ENCODE results near the gene CDKL4.
"Not testable (repeated sequence)": the region's sequence is repeated elsewhere in the genome, so short reads cannot be mapped to it uniquely, and the experiment has no call there.

CDKL4 gene

DNA sequence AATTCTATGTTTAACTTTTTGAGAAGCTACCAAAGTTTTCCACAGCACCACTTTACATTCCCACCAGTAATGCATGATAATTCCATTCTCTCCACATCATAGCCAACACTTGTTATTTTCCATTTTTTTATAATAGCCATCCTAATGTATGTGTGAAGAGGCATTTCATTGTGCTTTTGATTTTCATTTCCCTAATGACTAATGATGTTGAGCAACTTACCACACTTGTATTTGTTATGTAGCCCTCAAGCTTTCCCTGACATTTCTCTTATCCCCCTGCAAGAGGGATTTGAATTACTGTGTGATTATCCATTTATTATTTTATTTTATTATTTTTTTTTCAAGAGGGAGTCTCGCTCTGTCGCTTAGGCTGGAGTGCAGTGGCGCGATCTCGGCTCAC is 99.4 kb downstream of the CDKL4 start:
- Histone ChIP-seq H3K4me3 (ENCODE audit: low read depth, low read length) (no peak overlapping the region), H3K27me3 (ENCODE audit: control insufficient read depth, insufficient read depth, low read length) (no peaks in the 10 kb centered on the region), H3K27ac (ENCODE audit: low read depth, low read length) (no peak overlapping the region), H3K9ac (ENCODE audit: low read depth, low read length) (no peak overlapping the region), H3K9me3 (ENCODE audit: control insufficient read depth, insufficient read depth, low read length) (no peaks in the 10 kb centered on the region), H3K4me1 (ENCODE audit: control insufficient read depth, insufficient read depth, low read length) (peaks cover 20% of the 10 kb centered on the region), H3K36me3 (ENCODE audit: control insufficient read depth, insufficient read depth, low read length) (no peaks in the 10 kb centered on the region)

DNA sequence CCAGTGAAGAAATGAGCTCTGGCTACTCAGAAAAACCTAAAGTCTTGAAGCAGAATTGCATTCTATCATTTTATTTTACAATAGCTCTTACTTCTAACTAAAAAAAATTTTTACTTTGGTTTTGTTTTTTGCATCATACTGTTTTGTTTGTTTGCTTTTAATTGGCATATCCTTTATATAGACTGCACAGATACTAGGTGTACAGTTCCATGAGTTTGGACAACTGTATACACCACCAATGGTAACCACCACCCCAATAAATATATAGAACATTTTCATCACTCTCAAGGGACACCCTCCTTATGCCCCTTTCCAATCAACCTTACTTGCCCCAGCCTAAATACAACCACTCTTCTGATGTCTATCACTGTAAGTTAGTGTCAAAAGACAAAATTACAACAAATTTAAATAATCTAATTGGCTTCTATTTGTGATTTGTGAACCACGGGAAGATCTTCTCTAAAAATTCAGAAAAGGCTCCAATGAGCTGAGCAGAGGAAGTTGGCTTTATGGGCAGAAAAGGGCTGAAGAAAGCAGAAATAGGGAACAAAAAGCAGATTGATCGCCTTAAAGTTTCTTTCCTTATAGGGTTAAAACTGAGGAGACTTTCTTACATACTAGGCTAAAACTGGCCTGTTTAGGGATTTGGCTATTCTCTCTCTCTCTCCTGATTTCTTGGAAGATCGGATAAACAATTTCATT is 100.7 kb downstream of the CDKL4 start:
- Histone ChIP-seq H3K9ac (ENCODE audit: low read depth, low read length) (no peak overlapping the region), H3K27ac (ENCODE audit: low read depth, low read length) (no peak overlapping the region), H3K4me1 (ENCODE audit: control insufficient read depth, insufficient read depth, low read length) (peaks cover 24% of the 10 kb centered on the region), H3K27me3 (ENCODE audit: control insufficient read depth, insufficient read depth, low read length) (no peaks in the 10 kb centered on the region), H3K4me3 (ENCODE audit: low read depth, low read length) (no peak overlapping the region), H3K9me3 (ENCODE audit: control insufficient read depth, insufficient read depth, low read length) (no peaks in the 10 kb centered on the region), H3K36me3 (ENCODE audit: control insufficient read depth, insufficient read depth, low read length) (no peaks in the 10 kb centered on the region)

DNA sequence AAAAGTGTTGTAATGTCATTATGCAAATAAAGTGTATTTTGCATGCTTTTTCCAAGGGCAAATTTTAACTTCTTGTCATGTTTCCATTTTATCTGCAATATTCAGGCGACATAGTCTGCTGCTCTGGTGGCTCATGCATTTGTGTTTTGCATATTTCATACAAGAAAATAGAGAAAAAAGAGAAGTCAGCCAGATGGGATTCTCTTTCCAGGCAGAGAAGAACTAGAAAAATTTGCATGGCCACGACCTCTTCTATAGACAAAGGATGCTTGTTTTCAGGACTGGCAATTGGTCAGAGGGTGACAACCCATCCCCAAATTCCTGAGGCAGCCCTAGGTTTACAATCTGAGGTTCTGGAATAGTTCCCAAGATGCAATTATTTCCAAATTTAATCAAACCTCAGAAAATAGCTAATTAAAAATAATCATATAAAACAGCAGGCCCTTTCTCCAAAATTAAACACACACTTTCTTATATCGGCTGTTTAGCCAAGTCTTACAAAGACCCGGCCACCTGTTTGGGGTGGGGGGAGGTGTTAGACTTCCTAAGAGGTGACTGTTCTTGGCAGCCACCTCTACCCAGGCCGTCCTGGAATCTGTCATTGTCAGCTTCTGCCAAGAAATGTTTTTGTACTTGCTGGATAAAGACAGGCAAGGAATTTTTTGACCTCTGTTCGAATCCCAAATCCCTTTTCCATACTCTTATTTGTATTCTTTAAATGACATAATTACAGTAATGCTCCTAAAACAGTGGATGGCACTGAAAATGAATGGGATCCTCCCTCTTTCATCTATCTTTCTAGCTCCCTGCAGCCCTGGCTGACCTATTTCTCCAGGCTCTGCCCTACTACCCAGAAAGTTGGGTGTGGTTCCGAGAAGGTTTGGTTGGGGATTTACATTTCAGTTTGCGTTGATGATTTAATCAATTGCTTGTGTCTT is 102.2 kb downstream of the CDKL4 start:
- Histone ChIP-seq H3K36me3 (ENCODE audit: control insufficient read depth, insufficient read depth, low read length) (no peaks in the 10 kb centered on the region), H3K27ac (ENCODE audit: low read depth, low read length) (peak overlapping the region; percentile 35), H3K27me3 (ENCODE audit: control insufficient read depth, insufficient read depth, low read length) (no peaks in the 10 kb centered on the region), H3K9ac (ENCODE audit: low read depth, low read length) (no peak overlapping the region), H3K9me3 (ENCODE audit: control insufficient read depth, insufficient read depth, low read length) (no peaks in the 10 kb centered on the region), H3K4me3 (ENCODE audit: low read depth, low read length) (no peak overlapping the region), H3K4me1 (ENCODE audit: control insufficient read depth, insufficient read depth, low read length) (peaks cover 24% of the 10 kb centered on the region)

DNA sequence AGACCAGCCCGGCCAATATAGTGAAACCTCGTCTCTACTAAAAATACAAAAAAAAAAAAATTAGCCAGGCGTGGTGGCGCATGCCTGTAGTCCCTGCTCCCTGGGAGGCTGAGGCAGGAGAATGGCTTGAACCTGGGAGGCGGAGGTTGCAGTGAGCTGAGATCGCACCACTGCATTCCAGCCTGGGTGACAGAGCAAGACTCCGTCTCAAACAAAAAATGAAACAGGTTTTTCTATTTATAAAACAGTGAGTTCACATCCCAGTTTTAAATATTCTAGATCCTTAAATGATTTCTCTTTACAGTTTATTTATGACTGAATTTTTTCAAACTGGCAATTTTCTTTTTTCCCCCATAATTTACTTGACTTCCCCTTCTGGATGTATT is 102.8 kb downstream of the CDKL4 start:
- peaks cover 24% of the 10 kb centered on the region for H3K4me1 ChIP-seq (ENCODE audit: control insufficient read depth, insufficient read depth, low read length)
- H3K9me3 ChIP-seq (ENCODE audit: control insufficient read depth, insufficient read depth, low read length); H3K27ac ChIP-seq (ENCODE audit: low read depth, low read length); H3K4me3 ChIP-seq (ENCODE audit: low read depth, low read length); H3K27me3 ChIP-seq (ENCODE audit: control insufficient read depth, insufficient read depth, low read length); H3K36me3 ChIP-seq (ENCODE audit: control insufficient read depth, insufficient read depth, low read length); H3K9ac ChIP-seq (ENCODE audit: low read depth, low read length): not testable (repeated sequence)

GRCh38 chr2:39140322-39140847 is 103.4 kb downstream of the CDKL4 start:
- no peaks in the 10 kb centered on the region for H3K36me3 ChIP-seq (ENCODE audit: control insufficient read depth, insufficient read depth, low read length)
- H3K27ac ChIP-seq (ENCODE audit: low read depth, low read length), result no peak overlapping the region
- no peak overlapping the region for H3K4me3 ChIP-seq (ENCODE audit: low read depth, low read length)
- H3K9ac ChIP-seq (ENCODE audit: low read depth, low read length), result no peak overlapping the region
- H3K27me3 ChIP-seq (ENCODE audit: control insufficient read depth, insufficient read depth, low read length), result no peaks in the 10 kb centered on the region
- H3K9me3 ChIP-seq (ENCODE audit: control insufficient read depth, insufficient read depth, low read length), result no peaks in the 10 kb centered on the region
- peaks cover 24% of the 10 kb centered on the region for H3K4me1 ChIP-seq (ENCODE audit: control insufficient read depth, insufficient read depth, low read length)

DNA sequence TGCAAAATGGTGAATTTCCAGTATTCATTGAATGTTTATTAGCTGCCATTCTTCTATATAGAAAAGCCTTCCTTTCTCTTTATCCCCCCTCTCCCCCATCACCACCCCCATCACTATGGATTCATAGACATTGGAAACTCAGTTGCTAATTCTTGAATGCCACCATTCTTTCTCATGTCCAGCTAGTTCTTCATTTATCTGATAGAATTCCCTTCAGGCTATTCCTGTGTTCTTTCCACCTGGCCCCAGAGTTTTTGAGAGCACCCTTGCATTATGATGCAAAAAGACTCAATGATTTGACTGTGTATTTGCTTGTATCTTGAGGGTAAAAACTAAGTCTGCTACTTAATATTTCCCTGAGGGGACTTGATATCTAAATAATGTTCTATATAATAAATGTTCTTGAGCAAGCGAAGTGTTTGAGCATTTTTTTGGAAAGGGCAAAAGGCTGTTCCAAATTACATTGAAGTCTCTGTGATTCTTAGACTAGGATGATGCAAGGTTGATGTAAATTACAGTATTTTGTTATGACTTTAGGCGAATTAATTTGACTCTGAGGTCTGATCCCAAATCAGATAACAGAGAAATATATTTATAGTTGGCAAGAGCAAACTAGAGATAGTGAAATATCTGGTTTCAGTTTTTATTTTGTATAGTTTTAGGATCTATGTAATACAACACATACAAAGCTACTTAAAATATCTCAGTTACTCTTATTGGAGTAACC is 104.1 kb downstream of the CDKL4 start:
- Histone ChIP-seq H3K4me1 (ENCODE audit: control insufficient read depth, insufficient read depth, low read length) (peaks cover 24% of the 10 kb centered on the region), H3K9me3 (ENCODE audit: control insufficient read depth, insufficient read depth, low read length) (no peaks in the 10 kb centered on the region), H3K9ac (ENCODE audit: low read depth, low read length) (no peak overlapping the region), H3K4me3 (ENCODE audit: low read depth, low read length) (no peak overlapping the region), H3K27me3 (ENCODE audit: control insufficient read depth, insufficient read depth, low read length) (no peaks in the 10 kb centered on the region), H3K27ac (ENCODE audit: low read depth, low read length) (no peak overlapping the region), H3K36me3 (ENCODE audit: control insufficient read depth, insufficient read depth, low read length) (no peaks in the 10 kb centered on the region)

DNA sequence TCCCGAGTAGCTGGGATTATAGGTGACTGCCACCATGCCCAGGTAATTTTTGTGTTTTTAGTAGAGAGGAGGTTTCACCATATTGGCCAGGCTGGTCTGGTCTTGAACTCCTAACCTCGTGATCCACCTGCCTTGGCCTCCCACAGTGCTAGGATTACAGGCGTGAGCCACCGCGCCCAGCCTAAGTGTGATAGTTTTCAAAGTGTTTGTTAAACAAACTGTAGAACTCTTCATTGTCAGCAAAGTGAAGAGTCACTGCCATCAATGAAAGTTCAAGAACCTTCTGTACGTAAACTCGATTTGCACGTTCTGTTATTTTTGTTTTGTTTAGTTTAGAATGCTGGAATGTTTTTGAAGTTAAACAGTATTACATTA is 104.9 kb downstream of the CDKL4 start:
- no peaks in the 10 kb centered on the region for H3K36me3 ChIP-seq (ENCODE audit: control insufficient read depth, insufficient read depth, low read length)
- H3K4me1 ChIP-seq (ENCODE audit: control insufficient read depth, insufficient read depth, low read length), result peaks cover 24% of the 10 kb centered on the region
- H3K27ac ChIP-seq (ENCODE audit: low read depth, low read length), result no peak overlapping the region
- no peaks in the 10 kb centered on the region for H3K27me3 ChIP-seq (ENCODE audit: control insufficient read depth, insufficient read depth, low read length)
- no peak overlapping the region for H3K9ac ChIP-seq (ENCODE audit: low read depth, low read length)
- no peak overlapping the region for H3K4me3 ChIP-seq (ENCODE audit: low read depth, low read length)
- H3K9me3 ChIP-seq (ENCODE audit: control insufficient read depth, insufficient read depth, low read length), result no peaks in the 10 kb centered on the region

DNA sequence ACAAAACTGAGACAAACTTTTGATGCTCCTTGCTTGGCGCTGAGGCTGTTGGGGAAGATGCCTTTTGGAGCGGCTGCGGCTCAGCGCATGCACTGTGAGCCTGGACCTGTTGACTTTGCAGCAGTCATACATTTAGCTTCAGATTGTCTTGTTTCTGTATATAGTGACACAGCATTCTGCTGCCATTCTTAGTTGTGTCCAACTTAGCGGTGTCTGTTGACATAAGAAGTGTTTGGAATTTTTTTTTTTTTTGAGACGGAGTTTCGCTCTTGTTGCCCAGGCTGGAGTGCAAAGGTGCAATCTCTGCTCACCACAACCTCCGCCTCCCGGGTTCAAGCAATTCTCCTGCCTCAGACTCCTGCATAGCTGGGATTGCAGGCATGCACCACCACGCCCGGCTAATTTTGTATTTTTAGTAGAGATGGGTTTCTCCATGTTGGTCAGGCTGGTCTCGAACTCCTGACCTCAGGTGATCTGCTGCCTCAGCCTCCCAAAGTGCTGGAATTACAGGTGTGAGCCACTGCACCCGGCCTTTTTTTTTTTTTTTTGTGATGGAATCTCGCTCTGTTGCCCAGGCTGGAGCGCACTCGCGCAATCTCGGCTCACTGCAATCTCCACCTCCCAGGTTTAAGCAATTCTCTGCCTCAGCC is 105.5 kb downstream of the CDKL4 start:
- H3K9ac ChIP-seq (ENCODE audit: low read depth, low read length); H3K9me3 ChIP-seq (ENCODE audit: control insufficient read depth, insufficient read depth, low read length); H3K27ac ChIP-seq (ENCODE audit: low read depth, low read length); H3K27me3 ChIP-seq (ENCODE audit: control insufficient read depth, insufficient read depth, low read length); H3K4me3 ChIP-seq (ENCODE audit: low read depth, low read length); H3K36me3 ChIP-seq (ENCODE audit: control insufficient read depth, insufficient read depth, low read length): not testable (repeated sequence)
- H3K4me1 ChIP-seq (ENCODE audit: control insufficient read depth, insufficient read depth, low read length), result peaks cover 24% of the 10 kb centered on the region

GRCh38 chr2:39136799-39137198 is 107.0 kb downstream of the CDKL4 start:
- peaks cover 20% of the 10 kb centered on the region for H3K4me1 ChIP-seq (ENCODE audit: control insufficient read depth, insufficient read depth, low read length)
- no peaks in the 10 kb centered on the region for H3K27me3 ChIP-seq (ENCODE audit: control insufficient read depth, insufficient read depth, low read length)
- H3K36me3 ChIP-seq (ENCODE audit: control insufficient read depth, insufficient read depth, low read length), result no peaks in the 10 kb centered on the region
- no peak overlapping the region for H3K4me3 ChIP-seq (ENCODE audit: low read depth, low read length)
- H3K9me3 ChIP-seq (ENCODE audit: control insufficient read depth, insufficient read depth, low read length), result no peaks in the 10 kb centered on the region
- H3K9ac ChIP-seq (ENCODE audit: low read depth, low read length), result no peak overlapping the region
- no peak overlapping the region for H3K27ac ChIP-seq (ENCODE audit: low read depth, low read length)

GRCh38 chr2:39135690-39136259 is 108.0 kb downstream of the CDKL4 start:
- Histone ChIP-seq H3K4me1 (ENCODE audit: control insufficient read depth, insufficient read depth, low read length) (peaks cover 12% of the 10 kb centered on the region; the same call in 1 of the 2 replicates), H3K9ac (ENCODE audit: low read depth, low read length) (no peak overlapping the region), H3K27ac (ENCODE audit: low read depth, low read length) (no peak overlapping the region), H3K4me3 (ENCODE audit: low read depth, low read length) (no peak overlapping the region), H3K27me3 (ENCODE audit: control insufficient read depth, insufficient read depth, low read length) (no peaks in the 10 kb centered on the region), H3K9me3 (ENCODE audit: control insufficient read depth, insufficient read depth, low read length) (no peaks in the 10 kb centered on the region), H3K36me3 (ENCODE audit: control insufficient read depth, insufficient read depth, low read length) (no peaks in the 10 kb centered on the region)

All from HUES48 (cell line).